Measurements from ENCODE around the gene SEMA4A. TPM values are rescaled to one million over a fixed set of nuclear protein-coding genes. Genes with fewer than 3 reads are reported as not detected.

The SEMA4A gene
- total and polyA plus RNA-seq, 9 of the 15 experiments (the other 6 are each of a cell fraction or from before 2014, with no cell fraction given) = 0.04 to 1.7 (median 0.45) TPM

DNA sequence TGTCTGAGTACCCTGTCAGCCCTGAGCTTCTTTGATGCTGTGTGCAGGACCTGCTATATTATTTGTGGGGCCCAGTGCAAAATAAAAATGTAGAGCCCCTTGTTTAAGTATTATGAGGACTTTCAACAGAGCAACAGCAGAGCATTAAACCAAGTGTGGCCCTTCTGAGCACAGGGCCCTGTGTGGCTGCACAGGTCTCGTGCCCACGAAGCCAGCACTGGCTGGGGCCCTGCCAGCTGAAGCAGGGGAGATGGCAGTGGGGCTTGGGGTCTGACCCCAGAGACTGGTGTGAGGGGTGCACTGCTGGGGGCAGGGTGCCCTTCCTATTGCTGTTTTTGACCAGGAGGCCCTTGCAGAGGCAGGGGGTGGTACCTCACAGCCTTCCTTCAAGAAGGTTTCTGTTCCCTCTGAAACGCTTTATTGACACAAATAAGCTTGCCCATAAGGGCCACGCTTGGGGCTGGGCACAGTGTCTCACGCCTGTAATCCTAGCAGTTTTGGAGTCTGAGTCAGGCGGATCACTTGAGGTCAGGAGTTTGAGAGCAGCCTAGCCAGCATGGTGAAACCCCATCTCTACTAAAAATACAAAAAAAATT is 2.2 kb upstream of the SEMA4A start:
- no peak for TF ChIP-seq ZNF668 (CRISPR knock-in tag; IDR thresholded peaks at IDR 0.05)
- TF ChIP-seq NR2F6 (CRISPR knock-in tag; IDR thresholded peaks at IDR 0.05) = no peak
- no peak for TF ChIP-seq ZNF830 (CRISPR knock-in tag; IDR thresholded peaks at IDR 0.05)
- TF ChIP-seq, protein P1, sequence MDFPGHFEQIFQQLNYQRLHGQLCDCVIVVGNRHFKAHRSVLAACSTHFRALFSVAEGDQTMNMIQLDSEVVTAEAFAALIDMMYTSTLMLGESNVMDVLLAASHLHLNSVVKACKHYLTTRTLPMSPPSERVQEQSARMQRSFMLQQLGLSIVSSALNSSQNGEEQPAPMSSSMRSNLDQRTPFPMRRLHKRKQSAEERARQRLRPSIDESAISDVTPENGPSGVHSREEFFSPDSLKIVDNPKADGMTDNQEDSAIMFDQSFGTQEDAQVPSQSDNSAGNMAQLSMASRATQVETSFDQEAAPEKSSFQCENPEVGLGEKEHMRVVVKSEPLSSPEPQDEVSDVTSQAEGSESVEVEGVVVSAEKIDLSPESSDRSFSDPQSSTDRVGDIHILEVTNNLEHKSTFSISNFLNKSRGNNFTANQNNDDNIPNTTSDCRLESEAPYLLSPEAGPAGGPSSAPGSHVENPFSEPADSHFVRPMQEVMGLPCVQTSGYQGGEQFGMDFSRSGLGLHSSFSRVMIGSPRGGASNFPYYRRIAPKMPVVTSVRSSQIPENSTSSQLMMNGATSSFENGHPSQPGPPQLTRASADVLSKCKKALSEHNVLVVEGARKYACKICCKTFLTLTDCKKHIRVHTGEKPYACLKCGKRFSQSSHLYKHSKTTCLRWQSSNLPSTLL (IDR thresholded peaks at IDR 0.05) = no peak
- no peak for TF ChIP-seq ZKSCAN1 (IDR thresholded peaks at IDR 0.05; ENCODE audit: low read depth, low read length)
- no peak for TF ChIP-seq RCOR1 (IDR thresholded peaks at IDR 0.05; ENCODE audit: borderline replicate concordance in 1 of 2, low read depth in 2 of 2, low read length in 2 of 2)
- no peak for TF ChIP-seq STAT5B (CRISPR knock-in tag; IDR thresholded peaks at IDR 0.05)
- TF ChIP-seq, protein P2, sequence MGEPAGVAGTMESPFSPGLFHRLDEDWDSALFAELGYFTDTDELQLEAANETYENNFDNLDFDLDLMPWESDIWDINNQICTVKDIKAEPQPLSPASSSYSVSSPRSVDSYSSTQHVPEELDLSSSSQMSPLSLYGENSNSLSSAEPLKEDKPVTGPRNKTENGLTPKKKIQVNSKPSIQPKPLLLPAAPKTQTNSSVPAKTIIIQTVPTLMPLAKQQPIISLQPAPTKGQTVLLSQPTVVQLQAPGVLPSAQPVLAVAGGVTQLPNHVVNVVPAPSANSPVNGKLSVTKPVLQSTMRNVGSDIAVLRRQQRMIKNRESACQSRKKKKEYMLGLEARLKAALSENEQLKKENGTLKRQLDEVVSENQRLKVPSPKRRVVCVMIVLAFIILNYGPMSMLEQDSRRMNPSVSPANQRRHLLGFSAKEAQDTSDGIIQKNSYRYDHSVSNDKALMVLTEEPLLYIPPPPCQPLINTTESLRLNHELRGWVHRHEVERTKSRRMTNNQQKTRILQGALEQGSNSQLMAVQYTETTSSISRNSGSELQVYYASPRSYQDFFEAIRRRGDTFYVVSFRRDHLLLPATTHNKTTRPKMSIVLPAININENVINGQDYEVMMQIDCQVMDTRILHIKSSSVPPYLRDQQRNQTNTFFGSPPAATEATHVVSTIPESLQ (CRISPR knock-in tag; IDR thresholded peaks at IDR 0.05) = no peak
- TF ChIP-seq, protein P3, sequence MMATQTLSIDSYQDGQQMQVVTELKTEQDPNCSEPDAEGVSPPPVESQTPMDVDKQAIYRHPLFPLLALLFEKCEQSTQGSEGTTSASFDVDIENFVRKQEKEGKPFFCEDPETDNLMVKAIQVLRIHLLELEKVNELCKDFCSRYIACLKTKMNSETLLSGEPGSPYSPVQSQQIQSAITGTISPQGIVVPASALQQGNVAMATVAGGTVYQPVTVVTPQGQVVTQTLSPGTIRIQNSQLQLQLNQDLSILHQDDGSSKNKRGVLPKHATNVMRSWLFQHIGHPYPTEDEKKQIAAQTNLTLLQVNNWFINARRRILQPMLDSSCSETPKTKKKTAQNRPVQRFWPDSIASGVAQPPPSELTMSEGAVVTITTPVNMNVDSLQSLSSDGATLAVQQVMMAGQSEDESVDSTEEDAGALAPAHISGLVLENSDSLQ (IDR thresholded peaks at IDR 0.05) = no peak
- ChIA-PET POLR2A (interaction anchor here (0.6 to 1.8 kb wide), 6 partner anchors 9 to 176 kb away, joined by 3 to 7 read pairs (median 4); partner anchors contain the start of gene PMF1), CTCF (ENCODE audit: low intra/inter-chr PET ratio) (no interaction called here)
- no peak overlapping the region for H3K27ac ChIP-seq (ENCODE audit: extremely low read depth, low read depth, low read length)
- intact Hi-C loops (cut with micrococcal nuclease) (no loop called here), in situ Hi-C loops (cut with MboI) (no loop called here)
- H2AFZ ChIP-seq (ENCODE audit: low read depth, low read length) = no peak overlapping the region
- FAIRE-seq (no peak), DNase-seq (ENCODE audit: extremely low read depth in 1 of 4, low spot score in 3 of 4) (no peak), ATAC-seq (no peak)
- WGBS (ENCODE audit: insufficient coverage, low coverage, missing lambda C conversion rate) = 19% methylated on average over 6 of the region's 6 CpGs
- H3K4me2 ChIP-seq (ENCODE audit: insufficient read depth, low read length) = no peak overlapping the region
- no peak overlapping the region for H3K4me3 ChIP-seq
- BruUV-seq (replicated peaks) = no TSS peak
- no peaks in the 10 kb centered on the region for H3K36me3 ChIP-seq (ENCODE audit: control insufficient read depth, insufficient read depth, low read length)
- 0 out of 2 replicates have a peak, but pooled peaks cover 6% of the 10 kb centered on the region for H4K20me1 ChIP-seq (replicated peaks; ENCODE audit: control insufficient read depth, insufficient read depth, low read length)
- peaks cover 3 to 8% of the 10 kb centered on the region in 2 experiments; a peak in 1 of 5 replicates for H3K27me3 ChIP-seq (ENCODE audit: control insufficient read depth in 2 of 2, insufficient read depth in 2 of 2, low read length in 2 of 2)
- no peaks in the 10 kb centered on the region for H3K79me2 ChIP-seq (ENCODE audit: control insufficient read depth, insufficient read depth, low read length)
- H3K4me1 ChIP-seq (replicated peaks in 1 of 2; ENCODE audit: control insufficient read depth in 2 of 2, insufficient read depth in 2 of 2, low read length in 2 of 2) = peaks cover 5 to 14% of the 10 kb centered on the region in 2 experiments; a peak in 4 of 5 replicates
- no peaks in the 10 kb centered on the region for H3K9me3 ChIP-seq (replicated peaks; ENCODE audit: control insufficient read depth, insufficient read depth, low read depth, low read length)
- H3K9me1 ChIP-seq (ENCODE audit: control insufficient read depth, insufficient read depth, low read length) = no peaks in the 10 kb centered on the region
- H3K9ac ChIP-seq (ENCODE audit: insufficient read depth in 1 of 2, low read depth in 2 of 2, low read length in 2 of 2) = no peak overlapping the region
